CD14-positive monocyte (primary cell): ENCODE data around the gene CDH16. TPM values are rescaled to one million over a fixed set of nuclear protein-coding genes. Genes with fewer than 3 reads are reported as not detected.

ENCODE experiments used
- DNase-seq, 3 donors: peaks; one replicate each; pipeline ENCODE4 v3.0.0-alpha.2; 2011 to 2022
- H2AFZ ChIP-seq: 2 replicates; pipeline ENCODE4 v1.6.0; 2012; ENCODE audit warnings: mild to moderate bottlenecking, low read depth, low read length, inconsistent platforms; ENCODE audit not compliant: insufficient read depth, poor library complexity, severe bottlenecking
- H3K27ac ChIP-seq, 2 donors: 1 replicate in 1 of 2; 2 replicates in 1 of 2; pipeline ENCODE4 v1.5.1; 2012 to 2013; ENCODE audit warnings: low read length in 2 of 2, control low read depth in 1 of 2, inconsistent platforms in 1 of 2, low read depth in 1 of 2, mild to moderate bottlenecking in 1 of 2
- H3K27me3 ChIP-seq, 2 donors: one replicate each; pipeline versions ENCODE4 v1.6.0 to v1.6.1; 2011 to 2013; ENCODE audit warnings: low read length in 2 of 2; ENCODE audit not compliant: control insufficient read depth in 2 of 2, insufficient read depth in 2 of 2
- H3K36me3 ChIP-seq, 2 donors: replicated peaks in 1 of 2; 1 replicate in 1 of 2; 2 replicates in 1 of 2; pipeline versions ENCODE4 v1.5.1 to v1.6.1; 2012 to 2013; ENCODE audit warnings: low read length in 2 of 2, control low read depth in 1 of 2, inconsistent platforms in 1 of 2, mild to moderate bottlenecking in 1 of 2; ENCODE audit not compliant: insufficient read depth in 2 of 2, control insufficient read depth in 1 of 2
- H3K4me1 ChIP-seq, 2 donors: 1 replicate in 1 of 2; 2 replicates in 1 of 2; pipeline versions ENCODE4 v1.5.1 to v1.6.1; 2012 to 2013; ENCODE audit warnings: low read length in 2 of 2, control low read depth in 1 of 2, inconsistent platforms in 1 of 2, mild to moderate bottlenecking in 1 of 2, moderate library complexity in 1 of 2; ENCODE audit not compliant: insufficient read depth in 2 of 2, control insufficient read depth in 1 of 2
- H3K4me2 ChIP-seq: replicated peaks from 2 replicates; pipeline ENCODE3; 2012; ENCODE audit warnings: low read length, moderate library complexity, mild to moderate bottlenecking; ENCODE audit not compliant: poor library complexity, severe bottlenecking; ENCODE audit errors: extremely low read depth
- H3K4me3 ChIP-seq, 3 experiments: fragments of 200-600 bp in 1 of 3; sonication (generic) in 1 of 3; replicated peaks in 1 of 3; 1 replicate in 2 of 3; 2 replicates in 1 of 3; pipeline ENCODE4 v1.5.1; 2011 to 2013; ENCODE audit warnings: low read length in 3 of 3, mild to moderate bottlenecking in 3 of 3, control low read depth in 2 of 3, low read depth in 2 of 3, inconsistent platforms in 1 of 3, moderate library complexity in 1 of 3
- H3K79me2 ChIP-seq: 2 replicates; pipeline ENCODE4 v1.6.0; 2012; ENCODE audit warnings: mild to moderate bottlenecking, control low read depth, inconsistent platforms, low read length, moderate library complexity; ENCODE audit not compliant: insufficient read depth
- H3K9ac ChIP-seq: 2 replicates; pipeline ENCODE4 v1.6.0; 2017; ENCODE audit warnings: low read length, mild to moderate bottlenecking; ENCODE audit not compliant: insufficient read depth, poor library complexity, severe bottlenecking
- H3K9me3 ChIP-seq, 2 donors: replicated peaks in 1 of 2; 1 replicate in 1 of 2; 2 replicates in 1 of 2; pipeline versions ENCODE4 v1.5.1 to v1.6.1; 2012 to 2013; ENCODE audit warnings: low read length in 2 of 2, control low read depth in 1 of 2; ENCODE audit not compliant: control insufficient read depth in 1 of 2, insufficient read depth in 1 of 2
- H4K20me1 ChIP-seq: 2 replicates; pipeline ENCODE4 v1.6.0; 2012; ENCODE audit warnings: mild to moderate bottlenecking, low read length, control low read depth, moderate library complexity; ENCODE audit not compliant: insufficient read depth
- H3K27ac Mint-ChIP-seq, 7 donors: one replicate each; pipeline ENCODE4 v1.8.0; 2020; ENCODE audit warnings: mild to moderate bottlenecking in 7 of 7, mixed read lengths in 7 of 7, moderate library complexity in 6 of 7, inconsistent platforms in 2 of 7
- H3K27me3 Mint-ChIP-seq, 3 donors: one replicate each; pipeline ENCODE4 v1.8.0; 2021 to 2022; ENCODE audit warnings: low read depth in 3 of 3, mild to moderate bottlenecking in 3 of 3, mixed read lengths in 3 of 3, moderate library complexity in 3 of 3, inconsistent platforms in 1 of 3
- H3K36me3 Mint-ChIP-seq, 2 donors: one replicate each; pipeline ENCODE4 v1.8.0; 2020; ENCODE audit warnings: mixed read lengths in 2 of 2, inconsistent platforms in 1 of 2, mild to moderate bottlenecking in 1 of 2
- H3K4me1 Mint-ChIP-seq: one replicate; pipeline ENCODE4 v1.8.0; 2020; ENCODE audit warnings: mild to moderate bottlenecking, mixed read lengths
- H3K4me3 Mint-ChIP-seq, 2 donors: one replicate each; pipeline ENCODE4 v1.8.0; 2020; ENCODE audit warnings: mild to moderate bottlenecking in 2 of 2, mixed read lengths in 2 of 2, moderate library complexity in 1 of 2
- H3K9me3 Mint-ChIP-seq, 7 donors: one replicate each; pipeline ENCODE4 v1.8.0; 2020 to 2022; ENCODE audit warnings: mixed read lengths in 7 of 7, mild to moderate bottlenecking in 6 of 7, moderate library complexity in 6 of 7, inconsistent platforms in 2 of 7
- CTCF ChIP-seq: fragments of 200-600 bp; IDR thresholded peaks from one replicate; pipeline ENCODE4 v1.8.0; 2022; ENCODE audit warnings: antibody characterized with exemption, mild to moderate bottlenecking
- WGBS: methylation state at CpG from one replicate; pipeline ENCODE4 v1.1.5; 2013; ENCODE audit warnings: missing lambda C conversion rate; ENCODE audit not compliant: insufficient coverage; 5-methylcytosine and 5-hydroxymethylcytosine counted together
- intact Hi-C, 2 donors: fragments of 100-400 bp; cut with micrococcal nuclease; formaldehyde crosslinking; loops; one replicate each; pipeline versions ENCODE4 v1.15.0 to v1.15.1; 2023
- polyA plus RNA-seq, 3 donors: library from polyadenylated mRNA; depleted of rRNA in 1 of 3; unstranded in 2 of 3; stranded (reverse) in 1 of 3; fragments of 300-500 nt in 2 of 3; fragments of >200 nt in 1 of 3; fragmentation: Illumina TruSeq in 2 of 3; gene quantifications; 1 replicate in 2 of 3; 2 replicates in 1 of 3; pipeline ENCODE4 v1.2.3, GENCODE V29; 2012 to 2021

Gene CDH16
- polyA plus RNA-seq, 3 donors, result not detected

GRCh38 chr16:66927918-66928649 is 9.4 kb upstream of the CDH16 start:
- no peak for TF ChIP-seq CTCF
- peaks cover 0 to 12% (median 9%) of the 10 kb centered on the region in 7 donors for H3K9me3 Mint-ChIP-seq
- Histone ChIP-seq H3K27me3 (peaks cover 17 to 41% of the 10 kb centered on the region in 2 donors), H3K4me1 (peaks cover 20 to 31% of the 10 kb centered on the region in 2 donors), H3K4me2 (no peak overlapping the region), H3K9me3 (peaks cover 0 to 6% of the 10 kb centered on the region in 2 donors), H3K9ac (no peak overlapping the region), H3K36me3 (peaks cover 5 to 17% of the 10 kb centered on the region in 2 donors), H2AFZ (no peak overlapping the region), H4K20me1 (peaks cover 5% of the 10 kb centered on the region), H3K27ac (no peak overlapping the region), H3K79me2 (peaks cover 5% of the 10 kb centered on the region), H3K4me3 (no peak overlapping the region)
- H3K36me3 Mint-ChIP-seq, result peaks cover 27 to 38% of the 10 kb centered on the region in 2 donors
- DNase-seq, result peak in 1 of 3 donors; percentile 19
- 97% methylated on average over 4 of the region's 8 CpGs for WGBS
- H3K4me3 Mint-ChIP-seq, result no peak overlapping the region
- H3K27me3 Mint-ChIP-seq, result peaks cover 35 to 50% (median 43%) of the 10 kb centered on the region in 3 donors
- intact Hi-C loops, result no loop called here
- peaks cover 39% of the 10 kb centered on the region for H3K4me1 Mint-ChIP-seq
- peak overlapping the region in 5 of 7 donors; percentile 36 to 69 (median 53) for H3K27ac Mint-ChIP-seq

GRCh38 chr16:66926961-66927436 is 8.3 kb upstream of the CDH16 start:
- intact Hi-C loops, result no loop called here
- WGBS, result 29% methylated on average over 2 of the region's 3 CpGs
- H3K9ac ChIP-seq, result no peak overlapping the region

More at GRCh38 chr16:66926961-66927436, 8.3 kb upstream of the CDH16 start:
- Mint-ChIP-seq H3K4me1 (peaks cover 28% of the 10 kb centered on the region), H3K9me3 (peaks cover 0 to 13% (median 9%) of the 10 kb centered on the region in 7 donors), H3K36me3 (peaks cover 19 to 27% of the 10 kb centered on the region in 2 donors), H3K27ac (peak overlapping the region in 5 of 7 donors; percentile 45 to 69 (median 60)), H3K4me3 (peak overlapping the region in 1 of 2 donors; percentile 92), H3K27me3 (peaks cover 44 to 58% (median 45%) of the 10 kb centered on the region in 3 donors)
- Histone ChIP-seq H2AFZ (no peak overlapping the region), H3K27me3 (peaks cover 17 to 47% of the 10 kb centered on the region in 2 donors), H3K36me3 (peaks cover 3 to 9% of the 10 kb centered on the region in 2 donors), H3K4me3 (no peak overlapping the region), H3K4me2 (no peak overlapping the region), H3K4me1 (peaks cover 20 to 24% of the 10 kb centered on the region in 2 donors), H3K79me2 (no peaks in the 10 kb centered on the region), H4K20me1 (peaks cover 3% of the 10 kb centered on the region), H3K9me3 (peaks cover 0 to 6% of the 10 kb centered on the region in 2 donors), H3K27ac (no peak overlapping the region)
- no peak for TF ChIP-seq CTCF
- DNase-seq, result peak; percentile 15 to 57 (median 23)
